GM12878 (cell line): ENCODE data around the gene DUSP10. TPM values are rescaled to one million over a fixed set of nuclear protein-coding genes. Genes with fewer than 3 reads are reported as not detected.

Experiments
- NBN ChIP-seq: fragments of 450-650 bp; IDR thresholded peaks from 2 replicates; pipeline ENCODE4 v1.6.1; 2016
- SREBF1 ChIP-seq: IDR thresholded peaks from 2 replicates; pipeline ENCODE4 v1.6.1; 2012; ENCODE audit warnings: mild to moderate bottlenecking, low read length
- polyA plus RNA-seq, 11 experiments: library from polyadenylated mRNA; depleted of rRNA in 4 of 11; unstranded in 6 of 11; stranded (reverse) in 5 of 11; fragments of >200 nt; fragmentation: Nextera tagmentation in 4 of 11; fragmentation: Illumina TruSeq in 1 of 11; extraction: Ambion mirVana in 4 of 11; extraction: Trizol in 1 of 11; gene quantifications; 1 replicate in 1 of 11; 2 replicates in 10 of 11; pipeline versions ENCODE4 v1.2.1 to v1.2.3, GENCODE V29; 2011 to 2016; ENCODE audit warnings: inconsistent platforms in 2 of 11, missing spikeins in 2 of 11, low read depth in 1 of 11
- total RNA-seq, 4 experiments: library from RNA; depleted of rRNA in 3 of 4; stranded (reverse); fragments of >200 nt in 3 of 4; fragmentation: Illumina TruSeq in 1 of 4; extraction: Trizol in 1 of 4; gene quantifications; 2 replicates each; pipeline versions ENCODE4 v1.2.1 to v1.2.3, GENCODE V29; 2013 to 2021
- TF ChIP-seq, protein P1 (sequence below): fragments of 450-650 bp; IDR thresholded peaks from 2 replicates; pipeline ENCODE4 v1.6.1; 2017; ENCODE audit warnings: low read depth, mild to moderate bottlenecking, moderate library complexity
- TF ChIP-seq, protein P2 (sequence below): fragments of 450-650 bp; IDR thresholded peaks from 2 replicates; pipeline ENCODE4 v1.6.1; 2018; ENCODE audit warnings: mild to moderate bottlenecking, low read depth, moderate library complexity; ENCODE audit not compliant: partially characterized antibody

The DUSP10 gene
- total and polyA plus RNA-seq, 10 of the 15 experiments (the other 5 are each of a cell fraction or from before 2014, with no cell fraction given) = 20.3 to 38.4 (median 27.8) TPM

DNA sequence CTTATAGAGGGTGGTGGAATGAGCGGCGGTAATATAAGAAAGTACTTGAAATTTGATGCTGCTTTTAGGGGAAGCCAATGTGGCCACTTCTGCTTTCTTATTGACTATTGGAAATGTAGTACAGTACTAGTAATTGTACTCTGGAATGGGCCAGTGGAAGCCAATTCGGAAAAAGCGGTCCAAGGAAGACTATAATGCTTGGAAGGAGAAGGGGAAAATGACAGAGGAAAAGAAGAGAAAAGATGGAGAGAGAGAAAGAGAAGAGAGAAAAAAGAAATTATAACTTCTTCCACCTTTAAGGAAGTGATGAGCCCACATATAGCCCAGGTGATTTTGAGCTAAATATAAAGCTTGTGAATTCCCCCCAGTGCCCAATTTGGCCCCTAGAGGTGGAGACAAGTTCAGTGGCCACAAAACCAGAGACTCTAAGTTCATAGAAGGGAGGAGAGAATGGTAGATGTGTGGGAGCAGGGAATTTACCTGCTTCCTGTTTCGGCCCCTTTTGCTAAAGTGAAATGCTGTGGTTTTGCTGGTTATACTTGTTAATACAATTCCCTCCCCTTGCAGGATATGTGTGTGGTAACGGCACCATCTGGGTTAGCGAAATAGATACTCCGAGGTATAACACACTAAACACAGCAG is 35.7 kb upstream of the DUSP10 start (continued):
- TF ChIP-seq NBN (peak; percentile 92), SREBF1 (peak; percentile 48; the same call in 1 of the 2 replicates)
- TF ChIP-seq, protein P1, sequence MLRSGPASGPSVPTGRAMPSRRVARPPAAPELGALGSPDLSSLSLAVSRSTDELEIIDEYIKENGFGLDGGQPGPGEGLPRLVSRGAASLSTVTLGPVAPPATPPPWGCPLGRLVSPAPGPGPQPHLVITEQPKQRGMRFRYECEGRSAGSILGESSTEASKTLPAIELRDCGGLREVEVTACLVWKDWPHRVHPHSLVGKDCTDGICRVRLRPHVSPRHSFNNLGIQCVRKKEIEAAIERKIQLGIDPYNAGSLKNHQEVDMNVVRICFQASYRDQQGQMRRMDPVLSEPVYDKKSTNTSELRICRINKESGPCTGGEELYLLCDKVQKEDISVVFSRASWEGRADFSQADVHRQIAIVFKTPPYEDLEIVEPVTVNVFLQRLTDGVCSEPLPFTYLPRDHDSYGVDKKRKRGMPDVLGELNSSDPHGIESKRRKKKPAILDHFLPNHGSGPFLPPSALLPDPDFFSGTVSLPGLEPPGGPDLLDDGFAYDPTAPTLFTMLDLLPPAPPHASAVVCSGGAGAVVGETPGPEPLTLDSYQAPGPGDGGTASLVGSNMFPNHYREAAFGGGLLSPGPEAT = peak; percentile 99
- TF ChIP-seq, protein P2, sequence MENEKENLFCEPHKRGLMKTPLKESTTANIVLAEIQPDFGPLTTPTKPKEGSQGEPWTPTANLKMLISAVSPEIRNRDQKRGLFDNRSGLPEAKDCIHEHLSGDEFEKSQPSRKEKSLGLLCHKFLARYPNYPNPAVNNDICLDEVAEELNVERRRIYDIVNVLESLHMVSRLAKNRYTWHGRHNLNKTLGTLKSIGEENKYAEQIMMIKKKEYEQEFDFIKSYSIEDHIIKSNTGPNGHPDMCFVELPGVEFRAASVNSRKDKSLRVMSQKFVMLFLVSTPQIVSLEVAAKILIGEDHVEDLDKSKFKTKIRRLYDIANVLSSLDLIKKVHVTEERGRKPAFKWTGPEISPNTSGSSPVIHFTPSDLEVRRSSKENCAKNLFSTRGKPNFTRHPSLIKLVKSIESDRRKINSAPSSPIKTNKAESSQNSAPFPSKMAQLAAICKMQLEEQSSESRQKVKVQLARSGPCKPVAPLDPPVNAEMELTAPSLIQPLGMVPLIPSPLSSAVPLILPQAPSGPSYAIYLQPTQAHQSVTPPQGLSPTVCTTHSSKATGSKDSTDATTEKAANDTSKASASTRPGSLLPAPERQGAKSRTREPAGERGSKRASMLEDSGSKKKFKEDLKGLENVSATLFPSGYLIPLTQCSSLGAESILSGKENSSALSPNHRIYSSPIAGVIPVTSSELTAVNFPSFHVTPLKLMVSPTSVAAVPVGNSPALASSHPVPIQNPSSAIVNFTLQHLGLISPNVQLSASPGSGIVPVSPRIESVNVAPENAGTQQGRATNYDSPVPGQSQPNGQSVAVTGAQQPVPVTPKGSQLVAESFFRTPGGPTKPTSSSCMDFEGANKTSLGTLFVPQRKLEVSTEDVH = peak; percentile 75
